Measurements from ENCODE around the gene PLEKHB2. TPM values are rescaled to one million over a fixed set of nuclear protein-coding genes. Genes with fewer than 3 reads are reported as not detected.

PLEKHB2 gene
- total RNA-seq, 1 donor from 2014 or later = 46.7 TPM

- intact Hi-C loops (cut with DNase I) = no loop called here
- H3K27ac ChIP-seq = no peak overlapping the region
- H3K4me3 ChIP-seq = no peak overlapping the region
- H3K9me3 ChIP-seq = no peaks in the 10 kb centered on the region
- DNase-seq (ENCODE audit: extremely low spot score in 2 of 2) = no peak
- TF ChIP-seq POLR2AphosphoS5 (IDR thresholded peaks at IDR 0.05; ENCODE audit: insufficient read depth in 1 of 2, low read depth in 1 of 2) (no peak), POLR2A (IDR thresholded peaks at IDR 0.05) (no peak)
- TF ChIP-seq, protein P1, sequence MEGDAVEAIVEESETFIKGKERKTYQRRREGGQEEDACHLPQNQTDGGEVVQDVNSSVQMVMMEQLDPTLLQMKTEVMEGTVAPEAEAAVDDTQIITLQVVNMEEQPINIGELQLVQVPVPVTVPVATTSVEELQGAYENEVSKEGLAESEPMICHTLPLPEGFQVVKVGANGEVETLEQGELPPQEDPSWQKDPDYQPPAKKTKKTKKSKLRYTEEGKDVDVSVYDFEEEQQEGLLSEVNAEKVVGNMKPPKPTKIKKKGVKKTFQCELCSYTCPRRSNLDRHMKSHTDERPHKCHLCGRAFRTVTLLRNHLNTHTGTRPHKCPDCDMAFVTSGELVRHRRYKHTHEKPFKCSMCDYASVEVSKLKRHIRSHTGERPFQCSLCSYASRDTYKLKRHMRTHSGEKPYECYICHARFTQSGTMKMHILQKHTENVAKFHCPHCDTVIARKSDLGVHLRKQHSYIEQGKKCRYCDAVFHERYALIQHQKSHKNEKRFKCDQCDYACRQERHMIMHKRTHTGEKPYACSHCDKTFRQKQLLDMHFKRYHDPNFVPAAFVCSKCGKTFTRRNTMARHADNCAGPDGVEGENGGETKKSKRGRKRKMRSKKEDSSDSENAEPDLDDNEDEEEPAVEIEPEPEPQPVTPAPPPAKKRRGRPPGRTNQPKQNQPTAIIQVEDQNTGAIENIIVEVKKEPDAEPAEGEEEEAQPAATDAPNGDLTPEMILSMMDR (IDR thresholded peaks at IDR 0.05) = no peak
- peaks cover 0 to 61% of the 10 kb centered on the region in 2 donors for H3K36me3 ChIP-seq
- H3K4me1 ChIP-seq = no peaks in the 10 kb centered on the region
- no peaks in the 10 kb centered on the region for H3K27me3 ChIP-seq
Measured at GRCh38 chr2:131127076-131127475, 21.9 kb downstream of the PLEKHB2 start.

GRCh38 chr2:131127981-131128380 lies 22.8 kb downstream of the PLEKHB2 start:
- H3K9me3 ChIP-seq = no peaks in the 10 kb centered on the region
- no peaks in the 10 kb centered on the region for H3K4me1 ChIP-seq
- no peak for TF ChIP-seq POLR2AphosphoS5 (IDR thresholded peaks at IDR 0.05; ENCODE audit: insufficient read depth in 1 of 2, low read depth in 1 of 2)
- TF ChIP-seq POLR2A (IDR thresholded peaks at IDR 0.05) = no peak
- TF ChIP-seq, protein P1 (IDR thresholded peaks at IDR 0.05) = no peak
- H3K36me3 ChIP-seq = peaks cover 0 to 64% of the 10 kb centered on the region in 2 donors
- H3K4me3 ChIP-seq = no peak overlapping the region
- intact Hi-C loops (cut with DNase I) = no loop called here
- no peaks in the 10 kb centered on the region for H3K27me3 ChIP-seq
- H3K27ac ChIP-seq = no peak overlapping the region
- DNase-seq (ENCODE audit: extremely low spot score in 2 of 2) = no peak

DNA sequence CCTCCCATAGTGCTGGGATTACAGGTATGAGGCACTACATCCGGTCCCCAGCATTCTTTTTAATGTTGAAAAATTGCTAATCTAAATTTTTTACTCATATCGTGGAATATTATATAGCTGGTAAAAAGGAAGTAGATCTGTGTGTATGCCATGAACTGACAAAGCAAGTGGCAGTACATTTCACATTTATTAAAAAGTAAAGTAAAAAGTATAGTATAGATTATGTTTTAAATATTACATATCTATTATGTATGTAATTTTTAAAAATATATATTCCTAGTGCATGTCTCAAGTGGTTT lies 25.1 kb downstream of the PLEKHB2 start:
- TF ChIP-seq POLR2AphosphoS5 (IDR thresholded peaks at IDR 0.05; ENCODE audit: insufficient read depth in 1 of 2, low read depth in 1 of 2) (no peak), POLR2A (IDR thresholded peaks at IDR 0.05) (no peak)
- TF ChIP-seq, protein P1 (IDR thresholded peaks at IDR 0.05) = no peak
- Histone ChIP-seq H3K9me3 (no peaks in the 10 kb centered on the region), H3K36me3 (peaks cover 0 to 64% of the 10 kb centered on the region in 2 donors), H3K27me3 (no peaks in the 10 kb centered on the region), H3K4me1 (no peaks in the 10 kb centered on the region), H3K4me3 (no peak overlapping the region), H3K27ac (no peak overlapping the region)
- intact Hi-C loops (cut with DNase I) = no loop called here
- DNase-seq (ENCODE audit: extremely low spot score in 2 of 2) = no peak

DNA sequence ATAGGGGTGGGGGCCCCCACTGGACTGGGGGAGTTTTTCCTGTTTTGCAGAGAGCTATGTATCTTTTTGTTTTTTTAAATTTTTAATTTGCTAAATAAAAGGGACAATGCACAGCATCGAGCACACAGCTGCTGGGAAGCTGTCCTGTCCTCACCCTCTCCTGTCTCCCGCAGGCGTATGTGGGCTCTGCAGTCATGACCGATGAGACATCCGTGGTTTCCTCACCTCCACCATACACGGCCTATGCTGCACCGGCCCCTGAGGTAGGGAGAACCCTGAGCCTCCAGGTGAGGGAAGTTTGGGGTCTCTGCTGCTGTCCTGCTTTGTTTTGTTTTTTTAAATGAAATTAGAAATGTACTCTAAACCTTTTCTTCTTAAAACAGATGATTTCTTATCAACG lies 27.6 kb downstream of the PLEKHB2 start:
- Histone ChIP-seq H3K27me3 (no peaks in the 10 kb centered on the region), H3K27ac (no peak overlapping the region), H3K4me1 (no peaks in the 10 kb centered on the region), H3K4me3 (no peak overlapping the region), H3K9me3 (no peaks in the 10 kb centered on the region), H3K36me3 (peaks cover 0 to 43% of the 10 kb centered on the region in 2 donors)
- no peak for DNase-seq (ENCODE audit: extremely low spot score in 2 of 2)
- no peak for TF ChIP-seq POLR2A (IDR thresholded peaks at IDR 0.05)
- no peak for TF ChIP-seq POLR2AphosphoS5 (IDR thresholded peaks at IDR 0.05; ENCODE audit: insufficient read depth in 1 of 2, low read depth in 1 of 2)
- TF ChIP-seq, protein P1 (IDR thresholded peaks at IDR 0.05) = no peak
- intact Hi-C loops (cut with DNase I) = no loop called here

GRCh38 chr2:131140581-131140980 lies 35.4 kb downstream of the PLEKHB2 start:
- H3K4me3 ChIP-seq = no peak overlapping the region
- intact Hi-C loops (cut with DNase I) = no loop called here
- no peaks in the 10 kb centered on the region for H3K4me1 ChIP-seq
- no peak for DNase-seq (ENCODE audit: extremely low spot score in 2 of 2)
- no peaks in the 10 kb centered on the region for H3K9me3 ChIP-seq
- H3K36me3 ChIP-seq = peaks cover 7 to 31% of the 10 kb centered on the region in 2 donors
- H3K27me3 ChIP-seq = no peaks in the 10 kb centered on the region
- TF ChIP-seq POLR2A (IDR thresholded peaks at IDR 0.05) (no peak), POLR2AphosphoS5 (IDR thresholded peaks at IDR 0.05; ENCODE audit: insufficient read depth in 1 of 2, low read depth in 1 of 2) (no peak)
- TF ChIP-seq, protein P1 (IDR thresholded peaks at IDR 0.05) = no peak
- no peak overlapping the region for H3K27ac ChIP-seq
